ENCODE data around the gene ZMYND15.
A peak's percentile ranks its signal among the peaks of the same experiment; 100 is the strongest.

Gene ZMYND15

DNA sequence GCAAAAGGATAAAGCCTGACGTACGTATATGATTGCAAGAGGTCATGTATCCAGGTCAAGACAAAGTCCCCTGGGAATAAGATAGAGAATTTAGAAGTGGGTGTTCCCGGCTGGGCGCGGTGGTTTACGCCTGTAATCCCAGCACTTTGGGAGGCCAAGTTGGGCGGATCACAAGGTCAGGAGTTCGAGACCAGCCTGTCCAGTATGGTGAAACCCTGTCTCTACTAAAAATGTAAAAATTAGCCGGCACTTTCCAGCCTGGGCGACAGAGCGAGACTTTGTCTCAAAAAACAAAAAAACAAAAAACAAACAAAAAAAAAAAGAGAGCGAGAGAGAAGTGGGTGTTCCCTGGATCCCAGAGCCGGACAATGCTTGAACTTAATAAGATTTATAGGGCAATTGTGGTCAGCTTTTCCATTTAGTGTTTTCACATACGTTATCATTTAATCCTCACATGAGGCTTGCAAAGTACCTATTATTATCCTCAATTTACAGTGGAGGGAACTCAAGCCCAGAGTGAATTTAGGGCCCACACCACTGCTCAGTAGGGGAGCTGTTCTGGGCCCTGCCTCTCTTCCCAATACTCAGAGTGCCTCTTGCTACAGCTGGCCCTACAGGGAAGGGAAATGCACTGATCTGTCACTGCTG lies 48.6 kb downstream of the ZMYND15 start:
- no peak for DNase-seq (ENCODE audit: low spot score)
- TF ChIP-seq, protein P1, sequence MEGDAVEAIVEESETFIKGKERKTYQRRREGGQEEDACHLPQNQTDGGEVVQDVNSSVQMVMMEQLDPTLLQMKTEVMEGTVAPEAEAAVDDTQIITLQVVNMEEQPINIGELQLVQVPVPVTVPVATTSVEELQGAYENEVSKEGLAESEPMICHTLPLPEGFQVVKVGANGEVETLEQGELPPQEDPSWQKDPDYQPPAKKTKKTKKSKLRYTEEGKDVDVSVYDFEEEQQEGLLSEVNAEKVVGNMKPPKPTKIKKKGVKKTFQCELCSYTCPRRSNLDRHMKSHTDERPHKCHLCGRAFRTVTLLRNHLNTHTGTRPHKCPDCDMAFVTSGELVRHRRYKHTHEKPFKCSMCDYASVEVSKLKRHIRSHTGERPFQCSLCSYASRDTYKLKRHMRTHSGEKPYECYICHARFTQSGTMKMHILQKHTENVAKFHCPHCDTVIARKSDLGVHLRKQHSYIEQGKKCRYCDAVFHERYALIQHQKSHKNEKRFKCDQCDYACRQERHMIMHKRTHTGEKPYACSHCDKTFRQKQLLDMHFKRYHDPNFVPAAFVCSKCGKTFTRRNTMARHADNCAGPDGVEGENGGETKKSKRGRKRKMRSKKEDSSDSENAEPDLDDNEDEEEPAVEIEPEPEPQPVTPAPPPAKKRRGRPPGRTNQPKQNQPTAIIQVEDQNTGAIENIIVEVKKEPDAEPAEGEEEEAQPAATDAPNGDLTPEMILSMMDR (IDR thresholded peaks at IDR 0.05; ENCODE audit: extremely low read depth, missing control alignments) = no peak

DNA sequence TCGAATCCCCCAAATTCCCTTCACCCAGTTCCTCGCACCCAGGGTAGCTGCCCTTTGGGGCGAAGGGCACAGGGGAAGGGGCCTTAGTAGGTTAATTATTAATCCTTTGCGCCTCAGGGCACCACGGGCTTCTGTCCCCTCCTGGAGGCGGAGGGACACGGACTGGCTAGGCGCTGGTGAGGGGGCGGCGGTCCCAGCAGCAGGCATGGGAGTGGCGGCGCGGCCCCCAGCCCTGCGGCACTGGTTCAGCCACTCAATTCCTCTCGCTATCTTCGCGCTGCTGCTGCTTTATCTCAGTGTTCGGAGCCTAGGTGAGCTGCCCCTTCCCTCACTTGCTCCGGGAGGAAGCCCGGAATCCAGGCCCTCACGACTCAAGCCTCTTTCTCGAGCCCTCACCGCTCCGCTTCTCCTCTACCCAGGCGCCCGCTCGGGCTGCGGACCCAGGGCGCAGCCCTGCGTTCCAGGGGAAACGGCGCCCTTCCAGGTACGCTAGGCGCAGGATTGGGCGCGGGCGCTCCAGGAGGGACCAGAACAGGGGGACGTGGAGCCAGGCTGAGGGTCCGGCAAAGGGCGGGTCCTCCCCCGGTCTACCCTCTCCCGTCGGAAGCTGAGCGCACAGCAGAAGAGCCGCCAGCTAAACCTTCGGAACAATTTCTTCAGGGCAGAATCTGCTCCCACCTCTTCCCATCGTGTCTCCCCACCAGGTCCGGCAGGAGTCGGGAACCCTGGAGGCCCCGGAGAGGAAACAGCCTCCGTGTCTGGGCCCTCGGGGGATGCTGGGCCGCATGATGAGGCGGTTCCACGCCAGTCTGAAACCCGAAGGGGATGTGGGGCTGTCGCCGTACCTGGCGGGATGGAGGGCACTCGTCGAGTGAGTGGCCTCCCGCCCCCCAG lies 49.4 kb downstream of the ZMYND15 start, which contains the start of gene GLTPD2:
Gene GLTPD2 (plus strand): TSS at position 158 of the 894 bp plus-strand sequence. CDS start 48 bp downstream, at position 206.
- TF ChIP-seq, protein P1 (IDR thresholded peaks at IDR 0.05; ENCODE audit: extremely low read depth, missing control alignments) = no peak
- DNase-seq (ENCODE audit: low spot score) = no peak

DNA sequence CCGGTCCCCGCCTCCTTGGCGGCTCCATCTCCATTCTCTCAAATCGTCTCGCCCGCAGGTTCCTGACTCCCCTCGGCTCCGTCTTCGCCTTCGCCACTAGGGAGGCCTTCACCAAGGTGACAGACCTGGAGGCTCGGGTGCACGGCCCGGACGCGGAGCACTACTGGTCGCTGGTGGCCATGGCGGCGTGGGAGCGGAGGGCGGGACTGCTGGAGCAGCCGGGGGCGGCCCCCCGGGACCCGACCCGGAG lies 50.0 kb downstream of the ZMYND15 start:
- DNase-seq (ENCODE audit: low spot score) = no peak
- TF ChIP-seq, protein P1 (IDR thresholded peaks at IDR 0.05; ENCODE audit: extremely low read depth, missing control alignments) = no peak

DNA sequence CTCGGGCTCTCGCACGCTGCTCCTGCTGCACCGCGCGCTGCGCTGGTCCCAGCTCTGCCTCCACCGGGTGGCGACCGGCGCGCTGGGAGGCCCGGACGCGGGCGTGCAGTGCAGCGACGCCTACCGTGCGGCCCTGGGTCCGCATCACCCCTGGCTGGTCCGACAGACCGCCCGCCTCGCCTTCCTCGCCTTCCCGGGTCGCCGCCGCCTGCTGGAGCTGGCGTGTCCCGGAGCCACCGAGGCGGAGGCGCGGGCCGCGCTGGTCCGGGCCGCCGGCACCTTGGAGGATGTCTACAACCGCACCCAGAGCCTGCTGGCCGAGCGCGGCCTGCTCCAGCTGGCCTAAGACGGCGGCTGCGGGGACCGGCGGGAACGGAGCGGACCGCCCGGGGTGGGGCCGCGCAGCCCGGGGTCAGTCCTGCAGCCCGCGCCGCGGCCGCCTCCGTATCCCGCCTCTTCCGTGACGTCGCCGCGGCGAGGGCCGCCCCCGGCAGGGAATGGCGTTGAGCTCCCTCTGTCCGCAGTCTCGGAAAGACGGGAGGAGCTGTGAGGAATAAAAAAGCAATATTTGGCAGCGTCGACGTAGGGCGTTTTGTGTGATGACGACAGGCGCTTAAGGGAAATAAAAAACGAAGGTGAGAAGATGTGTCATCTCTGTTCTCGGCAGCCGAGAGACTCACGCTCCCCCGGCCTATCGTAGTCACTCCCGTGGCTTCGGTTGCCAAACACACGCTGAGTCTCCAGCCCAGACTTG lies 50.5 kb downstream of the ZMYND15 start:
- peak; percentile 97 for DNase-seq (ENCODE audit: low spot score)
- TF ChIP-seq, protein P1 (IDR thresholded peaks at IDR 0.05; ENCODE audit: extremely low read depth, missing control alignments) = peak; percentile 84

DNA sequence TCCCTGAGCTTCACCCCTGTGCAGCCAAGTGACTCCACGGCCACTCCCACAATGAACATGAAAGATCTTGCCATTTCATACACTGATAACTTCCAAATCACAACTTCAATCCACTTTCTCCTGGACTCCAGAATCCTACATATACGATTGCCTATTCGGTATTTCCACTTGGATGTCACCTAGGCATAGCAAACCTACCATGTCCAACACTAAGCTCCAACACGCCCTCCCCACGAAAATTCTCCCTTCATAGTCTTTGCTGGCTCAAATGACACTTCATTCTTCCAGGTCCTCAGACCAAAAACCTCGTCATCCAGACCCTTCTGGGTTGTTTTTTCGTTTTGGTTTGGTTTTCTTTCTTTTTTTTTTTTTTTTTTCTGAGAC lies 51.1 kb downstream of the ZMYND15 start:
- DNase-seq (ENCODE audit: low spot score) = no peak
- TF ChIP-seq, protein P1 (IDR thresholded peaks at IDR 0.05; ENCODE audit: extremely low read depth, missing control alignments) = no peak

DNA sequence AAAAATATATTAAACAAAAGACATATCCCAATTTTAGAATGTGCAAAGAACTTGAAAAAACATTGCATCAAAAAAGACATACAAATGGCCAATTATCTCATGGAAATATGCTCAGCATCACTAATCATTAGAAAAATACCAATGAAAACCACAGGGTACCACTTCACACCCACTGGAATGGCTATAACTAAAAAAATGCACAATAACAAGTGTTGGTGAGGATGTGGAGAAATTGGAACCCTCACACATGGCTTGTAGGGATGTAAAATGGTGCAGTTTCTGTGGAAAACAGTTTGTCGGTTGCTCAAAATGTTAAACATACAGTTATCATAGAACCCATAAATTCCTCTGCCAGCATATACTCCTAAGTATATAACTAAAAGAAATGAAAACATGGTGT lies 55.5 kb downstream of the ZMYND15 start:
- no peak for DNase-seq (ENCODE audit: low spot score)
- TF ChIP-seq, protein P1 (IDR thresholded peaks at IDR 0.05; ENCODE audit: extremely low read depth, missing control alignments) = no peak

Measured in GM20000 (cell line).